SU-DHL-6 (cell line): ENCODE measurements around the gene COA8.

Source experiments
- H2AFZ ChIP-seq: fragments of 200-600 bp; sonication (generic); 2 replicates; pipeline ENCODE4 v1.6.1; 2014; ENCODE audit warnings: low read depth, mild to moderate bottlenecking, moderate library complexity, mixed read lengths, antibody characterized with exemption, low read length; ENCODE audit not compliant: severe bottlenecking
- H3F3A ChIP-seq: fragments of 200-600 bp; shearing (Covaris generic); 2 replicates; pipeline ENCODE4 v1.6.0; 2016; ENCODE audit warnings: antibody characterized with exemption, mild to moderate bottlenecking; ENCODE audit not compliant: insufficient read depth
- H3K27ac ChIP-seq: fragments of 200-600 bp; sonication (generic); 2 replicates; pipeline ENCODE4 v1.5.1; 2016; ENCODE audit warnings: low read depth, mild to moderate bottlenecking, low read length, moderate library complexity, mixed read lengths
- H3K27me3 ChIP-seq: fragments of 200-600 bp; sonication (generic), shearing (Covaris generic); 2 replicates; pipeline ENCODE4 v1.6.0; 2014; ENCODE audit warnings: mild to moderate bottlenecking, low read length
- H3K36me3 ChIP-seq: fragments of 200-600 bp; sonication (generic); 2 replicates; pipeline ENCODE4 v1.6.1; 2014; ENCODE audit warnings: mild to moderate bottlenecking, low read length, mixed read lengths
- H3K4me2 ChIP-seq: fragments of 300-600, 200-600 bp; shearing (Covaris generic), sonication (generic); 2 replicates; pipeline ENCODE4 v1.6.0; 2014; ENCODE audit warnings: low read length, low read depth, mild to moderate bottlenecking; ENCODE audit not compliant: poor library complexity, severe bottlenecking
- H3K4me3 ChIP-seq: fragments of 200-600 bp; sonication (generic); 2 replicates; pipeline ENCODE4 v1.5.1; 2014; ENCODE audit warnings: antibody characterized with exemption, low read length, mild to moderate bottlenecking, mixed read lengths; ENCODE audit not compliant: insufficient read depth, poor library complexity, severe bottlenecking
- H3K79me2 ChIP-seq: fragments of 200-600 bp; sonication (generic); 2 replicates; pipeline ENCODE4 v1.6.1; 2014; ENCODE audit warnings: mild to moderate bottlenecking, low read length, moderate library complexity; ENCODE audit not compliant: insufficient read depth
- H3K9ac ChIP-seq: fragments of 200-600 bp; sonication (generic); 2 replicates; pipeline ENCODE4 v1.7.0; 2014; ENCODE audit warnings: mild to moderate bottlenecking, low read length
- H3K9me2 ChIP-seq: fragments of 200-600 bp; sonication (generic); replicated peaks from 2 replicates; pipeline ENCODE4 v1.6.1; 2014; ENCODE audit warnings: low read length; ENCODE audit not compliant: insufficient read depth
- H3K9me3 ChIP-seq: fragments of 200-600 bp; sonication (generic); 2 replicates; pipeline ENCODE4 v1.6.1; 2014; ENCODE audit warnings: low read length, mixed read lengths; ENCODE audit not compliant: insufficient read depth
- H4K20me1 ChIP-seq: fragments of 200-600 bp; sonication (generic); 2 replicates; pipeline ENCODE4 v1.6.1; 2014; ENCODE audit warnings: low read depth, mild to moderate bottlenecking, antibody characterized with exemption, low read length, moderate library complexity, mixed read lengths
- CTCF ChIP-seq: fragments of 200-600 bp; sonication (generic); IDR thresholded peaks from one replicate; pipeline ENCODE4 v1.5.1; 2017; ENCODE audit warnings: antibody characterized with exemption, mild to moderate bottlenecking, low read length, moderate library complexity; ENCODE audit not compliant: insufficient read depth, poor library complexity, severe bottlenecking
- EZH2phosphoT487 ChIP-seq: fragments of 200-600 bp; sonication (generic), shearing (Covaris generic); conservative IDR thresholded peaks from 2 replicates; pipeline ENCODE4 v1.6.1; 2018; ENCODE audit warnings: mild to moderate bottlenecking, antibody characterized with exemption, low read length, moderate library complexity, mixed read lengths

The COA8 gene

GRCh38 chr14:103628684-103629502 lies 66.1 kb downstream of the COA8 start, which contains the start of gene KLC1:
TSS of gene KLC1 (plus strand) at chr14:103629211. CDS start at chr14:103654565, 25,354 bp downstream.
- peaks cover 48% of the 10 kb centered on the region for H3K79me2 ChIP-seq
- H3K27me3 ChIP-seq: no peaks in the 10 kb centered on the region
- peak within 1 kb of the TSS; percentile 100 for H2AFZ ChIP-seq
- peaks cover 32% of the 10 kb centered on the region for H3F3A ChIP-seq
- peaks cover 11% of the 10 kb centered on the region; the same call in 1 of the 2 replicates for H4K20me1 ChIP-seq
- H3K27ac ChIP-seq: peak within 1 kb of the TSS; percentile 59
- peak within 1 kb of the TSS; percentile 94 for H3K4me3 ChIP-seq
- TF ChIP-seq EZH2phosphoT487: no peak
- no peak for TF ChIP-seq CTCF
- no peaks in the 10 kb centered on the region for H3K9me2 ChIP-seq
- no peaks in the 10 kb centered on the region for H3K36me3 ChIP-seq
- H3K9ac ChIP-seq: peak within 1 kb of the TSS; percentile 94
- no peaks in the 10 kb centered on the region for H3K9me3 ChIP-seq
- H3K4me2 ChIP-seq: peak within 1 kb of the TSS; percentile 100

DNA sequence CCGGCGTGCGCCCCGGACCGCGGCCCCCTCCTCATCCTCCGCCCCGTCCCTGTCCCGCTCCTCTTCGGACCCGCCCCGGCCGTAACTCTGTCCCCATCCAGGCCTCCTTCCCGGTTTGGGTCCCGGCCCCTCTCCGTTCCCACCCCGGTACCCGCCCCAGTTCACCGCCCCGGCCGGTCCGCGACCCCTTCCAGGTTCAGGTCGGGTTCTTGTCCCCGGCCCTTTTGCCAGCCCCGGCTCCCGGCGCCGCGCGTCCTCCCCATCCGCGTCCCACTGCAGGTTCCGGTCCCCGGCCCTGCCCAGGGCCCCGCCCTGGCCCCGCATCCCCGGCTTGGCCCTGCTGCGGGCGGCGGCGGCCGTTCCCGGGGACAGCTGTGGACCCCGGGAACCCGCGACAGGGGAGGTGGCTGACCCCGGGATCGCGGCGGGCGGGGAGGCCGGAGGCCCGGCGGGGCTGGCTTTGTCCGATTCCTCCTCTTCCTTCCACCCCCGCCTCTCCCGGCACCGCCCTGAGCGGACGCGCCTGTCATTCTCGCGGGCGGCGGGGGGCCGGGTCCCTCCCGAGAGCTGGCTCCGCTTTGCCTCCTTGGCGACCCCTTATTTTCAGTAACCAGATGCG lies 66.9 kb downstream of the COA8 start:
- Histone ChIP-seq H2AFZ (peak overlapping the region; percentile 100), H3K4me3 (peak overlapping the region; percentile 94), H3K9me2 (no peaks in the 10 kb centered on the region), H4K20me1 (peaks cover 15% of the 10 kb centered on the region; the same call in 1 of the 2 replicates), H3K27ac (peak overlapping the region; percentile 59), H3K27me3 (no peaks in the 10 kb centered on the region), H3F3A (peaks cover 31% of the 10 kb centered on the region), H3K79me2 (peaks cover 55% of the 10 kb centered on the region), H3K9ac (peak overlapping the region; percentile 94), H3K36me3 (no peaks in the 10 kb centered on the region), H3K9me3 (no peaks in the 10 kb centered on the region), H3K4me2 (peak overlapping the region; percentile 100)
- TF ChIP-seq EZH2phosphoT487 (no peak), CTCF (no peak)

DNA sequence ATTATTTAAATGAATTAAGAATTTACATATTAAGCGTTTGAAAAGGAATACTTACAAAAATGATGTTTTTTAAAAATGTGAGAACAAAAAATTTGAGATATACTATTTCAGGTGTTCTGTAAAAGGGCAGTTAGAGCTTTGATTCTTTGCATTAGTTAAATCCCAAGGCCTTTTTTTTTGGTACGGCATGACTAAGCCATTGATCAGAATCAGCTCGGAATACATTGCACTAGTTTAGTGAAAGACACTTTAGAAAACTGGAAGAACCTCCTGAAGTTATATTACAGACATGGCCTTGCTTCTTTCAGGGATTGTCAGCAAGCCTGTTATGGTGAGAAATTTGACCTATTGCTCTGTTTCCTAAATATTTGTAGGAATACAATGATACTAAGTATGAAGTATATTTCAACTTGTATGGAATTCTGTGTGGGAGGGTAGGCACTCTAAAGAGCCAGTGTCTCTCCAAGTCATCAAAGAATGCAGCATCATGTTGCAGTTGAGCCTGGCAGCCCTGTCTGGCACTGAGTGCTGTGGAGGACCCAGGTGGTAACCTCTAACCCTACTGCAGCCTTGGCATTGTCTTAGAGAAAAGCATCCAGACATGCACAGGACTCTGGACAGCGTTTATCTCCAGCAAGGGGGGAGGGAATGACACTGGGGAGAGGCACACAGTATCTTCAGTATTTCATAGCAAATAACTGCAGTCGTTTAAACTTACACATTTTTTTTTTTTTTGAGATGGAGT lies 67.8 kb downstream of the COA8 start:
- no peaks in the 10 kb centered on the region for H3K9me3 ChIP-seq
- peak overlapping the region; percentile 100 for H3K4me2 ChIP-seq
- peaks cover 15% of the 10 kb centered on the region; the same call in 1 of the 2 replicates for H4K20me1 ChIP-seq
- no peak overlapping the region for H3K27ac ChIP-seq
- H3K27me3 ChIP-seq: no peaks in the 10 kb centered on the region
- peak overlapping the region; percentile 94 for H3K4me3 ChIP-seq
- H3K79me2 ChIP-seq: peaks cover 64% of the 10 kb centered on the region
- H3K9me2 ChIP-seq: no peaks in the 10 kb centered on the region
- H3K9ac ChIP-seq: peak overlapping the region; percentile 94
- H2AFZ ChIP-seq: no peak overlapping the region
- H3K36me3 ChIP-seq: no peaks in the 10 kb centered on the region
- TF ChIP-seq EZH2phosphoT487 (no peak), CTCF (no peak)
- peaks cover 22% of the 10 kb centered on the region for H3F3A ChIP-seq
